Aorta (tissue), 5 donors: ENCODE measurements around the gene ZNF304. TPM values are rescaled to one million over a fixed set of nuclear protein-coding genes. Genes with fewer than 3 reads are reported as not detected.
A peak's percentile ranks its signal among the peaks of the same experiment; 100 is the strongest.

Experiments used
- ATAC-seq: fragments of 200-7000 bp; cut with Tn5 transposase; one replicate; pipeline ENCODE4 v1.9.1; 2022; ENCODE audit warnings: moderate library complexity; ENCODE audit not compliant: low FRiP score
- DNase-seq, 2 donors: peaks; one replicate each; pipeline ENCODE4 v3.0.0-alpha.2; 2020
- H3K27ac ChIP-seq, 2 donors: one replicate each; pipeline ENCODE4 v1.5.1; 2013; ENCODE audit warnings: low read length in 2 of 2, mild to moderate bottlenecking in 2 of 2, moderate library complexity in 2 of 2, control low read depth in 1 of 2, inconsistent platforms in 1 of 2, low read depth in 1 of 2
- H3K27me3 ChIP-seq, 2 donors: one replicate each; pipeline ENCODE4 v1.6.1; 2013; ENCODE audit warnings: control low read depth in 1 of 2, low read length in 1 of 2, mild to moderate bottlenecking in 1 of 2, moderate library complexity in 1 of 2; ENCODE audit not compliant: insufficient read depth in 2 of 2, control insufficient read depth in 1 of 2
- H3K36me3 ChIP-seq, 2 donors: one replicate each; pipeline ENCODE4 v1.6.1; 2013; ENCODE audit warnings: control low read depth in 1 of 2, low read length in 1 of 2, mild to moderate bottlenecking in 1 of 2; ENCODE audit not compliant: insufficient read depth in 2 of 2, control insufficient read depth in 1 of 2
- H3K4me1 ChIP-seq, 2 donors: one replicate each; pipeline ENCODE4 v1.6.1; 2013; ENCODE audit warnings: low read length in 2 of 2, control low read depth in 1 of 2, mild to moderate bottlenecking in 1 of 2, moderate library complexity in 1 of 2; ENCODE audit not compliant: insufficient read depth in 2 of 2, control insufficient read depth in 1 of 2
- H3K4me3 ChIP-seq, 2 donors: one replicate each; pipeline ENCODE4 v1.5.1; 2013; ENCODE audit warnings: low read length in 2 of 2, control low read depth in 1 of 2, mild to moderate bottlenecking in 1 of 2
- H3K9me3 ChIP-seq: one replicate; pipeline ENCODE4 v1.6.1; 2013; ENCODE audit warnings: mild to moderate bottlenecking, low read length; ENCODE audit not compliant: control insufficient read depth
- WGBS, 2 donors: extraction: QIAGEN DNeasy Blood & Tissue Kit; methylation state at CpG; one replicate each; pipeline ENCODE4 v1.1.7; 2013; 5-methylcytosine and 5-hydroxymethylcytosine counted together
- intact Hi-C, 2 donors: fragments of 100-400 bp; cut with DNase I; formaldehyde crosslinking; loops; one replicate each; pipeline versions ENCODE4 v1.14.2 to v1.15.0; 2022
- polyA plus RNA-seq, 2 donors: library from polyadenylated mRNA; stranded (reverse); fragments of 200-250 nt; gene quantifications; one replicate each; pipeline ENCODE4 v1.2.3, GENCODE V29; 2013
- total RNA-seq, 2 donors: library from RNA; stranded (reverse); fragmentation: NEBNext Ultra II Directional; extraction: Animal tissue kit (Norgen Biotek cat#: 25700); gene quantifications; one replicate each; pipeline ENCODE4 v1.2.1, GENCODE V29; 2021
- donor health status: healthy with polysubstance abuse.
- donor health status: Bipolar disorder and iron deficiency.
- donor health status: DM: no; HTN: no; CAD: no.
- donor health status: DM: no; HTN: no; CAD: no.
- donor health status: DM: yes; HTN: yes; CAD: no.

ZNF304 gene
- total and polyA plus RNA-seq, 4 donors: 1.8 to 11.0 (median 7.1) TPM

GRCh38 chr19:57342582-57342981, 8.5 kb upstream of the ZNF304 start:
- Histone ChIP-seq H3K4me3 (no peak overlapping the region), H3K27ac (no peak overlapping the region), H3K9me3 (no peaks in the 10 kb centered on the region), H3K4me1 (no peaks in the 10 kb centered on the region), H3K36me3 (no peaks in the 10 kb centered on the region), H3K27me3 (no peaks in the 10 kb centered on the region)
- no peak for DNase-seq
- ATAC-seq: no peak
- intact Hi-C loops: no loop called here
- 68 to 71% methylated on average over 6 of the region's 6 CpGs for WGBS, 2 donors

- H3K27me3 ChIP-seq: no peaks in the 10 kb centered on the region
- H3K36me3 ChIP-seq: no peaks in the 10 kb centered on the region
- intact Hi-C loops: no loop called here
- H3K9me3 ChIP-seq: peaks cover 3% of the 10 kb centered on the region
- ATAC-seq: no peak
- no peak overlapping the region for H3K27ac ChIP-seq
- WGBS, 2 donors: 53 to 56% methylated on average over 3 of the region's 3 CpGs
- no peaks in the 10 kb centered on the region for H3K4me1 ChIP-seq
- H3K4me3 ChIP-seq: no peak overlapping the region
- DNase-seq: no peak
These were observed 2.9 kb upstream of the ZNF304 start for GRCh38 chr19:57348136-57348535.

GRCh38 chr19:57351867-57352266, 796 bp downstream of the ZNF304 start:
- peaks cover 28% of the 10 kb centered on the region for H3K9me3 ChIP-seq
- intact Hi-C loops: loop anchor here (1.0 to 2.0 kb wide), 2 partner anchors 71 to 72 kb away; partner anchors contain the start of gene ZNF460 (in 2 of the 2)
- H3K4me3 ChIP-seq: peak overlapping the region; percentile 83 to 89
- no peak overlapping the region for H3K27ac ChIP-seq
- no peaks in the 10 kb centered on the region for H3K4me1 ChIP-seq
- ATAC-seq (no peak), DNase-seq (no peak)
- peaks cover 9 to 21% of the 10 kb centered on the region in 2 donors for H3K36me3 ChIP-seq
- 18 to 22% methylated on average over 7 of the region's 7 CpGs for WGBS, 2 donors
- no peaks in the 10 kb centered on the region for H3K27me3 ChIP-seq

GRCh38 chr19:57355916-57356315, 4.8 kb downstream of the ZNF304 start:
- ATAC-seq (no peak), DNase-seq (no peak)
- intact Hi-C loops: no loop called here
- WGBS, 2 donors: 94 to 98% methylated on average over 4 of the region's 4 CpGs
- H3K9me3 ChIP-seq: peaks cover 41% of the 10 kb centered on the region
- no peaks in the 10 kb centered on the region for H3K4me1 ChIP-seq
- no peak overlapping the region for H3K27ac ChIP-seq
- H3K36me3 ChIP-seq: peaks cover 14 to 29% of the 10 kb centered on the region in 2 donors
- H3K27me3 ChIP-seq: no peaks in the 10 kb centered on the region
- no peak overlapping the region for H3K4me3 ChIP-seq

- Histone ChIP-seq H3K36me3 (peaks cover 14 to 29% of the 10 kb centered on the region in 2 donors), H3K27ac (no peak overlapping the region), H3K27me3 (no peaks in the 10 kb centered on the region), H3K9me3 (peaks cover 40% of the 10 kb centered on the region), H3K4me1 (no peaks in the 10 kb centered on the region), H3K4me3 (no peak overlapping the region)
- ATAC-seq (no peak), DNase-seq (no peak)
- intact Hi-C loops: no loop called here
- 96 to 97% methylated on average over 5 of the region's 5 CpGs for WGBS, 2 donors
These were observed 6.3 kb downstream of the ZNF304 start for GRCh38 chr19:57357406-57357805.

GRCh38 chr19:57359300-57359699, 8.2 kb downstream of the ZNF304 start:
- Histone ChIP-seq H3K4me1 (no peaks in the 10 kb centered on the region), H3K27me3 (no peaks in the 10 kb centered on the region), H3K27ac (no peak overlapping the region), H3K36me3 (peaks cover 14 to 29% of the 10 kb centered on the region in 2 donors), H3K4me3 (no peak overlapping the region), H3K9me3 (peaks cover 32% of the 10 kb centered on the region)
- no peak for ATAC-seq
- intact Hi-C loops: no loop called here
- no peak for DNase-seq

- H3K4me1 ChIP-seq: no peaks in the 10 kb centered on the region
- peak overlapping the region in 1 of 2 donors; percentile 48 for H3K27ac ChIP-seq
- ATAC-seq: no peak
- peaks cover 3 to 4% of the 10 kb centered on the region in 2 donors for H3K36me3 ChIP-seq
- peaks cover 10% of the 10 kb centered on the region for H3K9me3 ChIP-seq
- 43 to 50% methylated on average over 2 of the region's 2 CpGs for WGBS, 2 donors
- peak overlapping the region in 1 of 2 donors; percentile 51 for H3K4me3 ChIP-seq
- no peaks in the 10 kb centered on the region for H3K27me3 ChIP-seq
- intact Hi-C loops: no loop called here
- no peak for DNase-seq
These were observed 11.3 kb downstream of the ZNF304 start for GRCh38 chr19:57362419-57362818.

- WGBS, 2 donors: 1% methylated on average over 47 of the region's 47 CpGs
- DNase-seq: peak; percentile 100
- H3K27me3 ChIP-seq: no peaks in the 10 kb centered on the region
- intact Hi-C loops: no loop called here
- peak; percentile 98 for ATAC-seq
- H3K27ac ChIP-seq: peak within 1 kb of the TSS; percentile 37 to 72
- H3K4me3 ChIP-seq: peak within 1 kb of the TSS; percentile 67 to 70
- H3K4me1 ChIP-seq: no peaks in the 10 kb centered on the region
- H3K36me3 ChIP-seq: peaks cover under 1 to 1% of the 10 kb centered on the region in 2 donors
- peaks cover 5% of the 10 kb centered on the region for H3K9me3 ChIP-seq
These were observed 12.1 kb downstream of the ZNF304 start, which contains the start of the genes TRAPPC2B and ZNF547 for GRCh38 chr19:57362997-57363687. Gene TRAPPC2B, plus strand, starts transcription at chr19:57363551. Its CDS starts 1,283 bp downstream, at chr19:57364834. Gene ZNF547, plus strand, starts transcription at chr19:57363551. Its CDS starts 5,005 bp downstream, at chr19:57368556.

GRCh38 chr19:57363688-57364181, 12.7 kb downstream of the ZNF304 start:
- Histone ChIP-seq H3K36me3 (peaks cover 0 to 1% of the 10 kb centered on the region in 2 donors), H3K27me3 (no peaks in the 10 kb centered on the region), H3K27ac (peak overlapping the region; percentile 37 to 72), H3K4me1 (no peaks in the 10 kb centered on the region), H3K9me3 (peaks cover 6% of the 10 kb centered on the region), H3K4me3 (peak overlapping the region; percentile 67 to 70)
- intact Hi-C loops: no loop called here
- ATAC-seq (peak; percentile 57), DNase-seq (no peak)
- 1 to 2% methylated on average over 17 to 18 of the region's 18 CpGs for WGBS, 2 donors
